ENCODE results near the gene ACMSD.

The ACMSD gene

DNA sequence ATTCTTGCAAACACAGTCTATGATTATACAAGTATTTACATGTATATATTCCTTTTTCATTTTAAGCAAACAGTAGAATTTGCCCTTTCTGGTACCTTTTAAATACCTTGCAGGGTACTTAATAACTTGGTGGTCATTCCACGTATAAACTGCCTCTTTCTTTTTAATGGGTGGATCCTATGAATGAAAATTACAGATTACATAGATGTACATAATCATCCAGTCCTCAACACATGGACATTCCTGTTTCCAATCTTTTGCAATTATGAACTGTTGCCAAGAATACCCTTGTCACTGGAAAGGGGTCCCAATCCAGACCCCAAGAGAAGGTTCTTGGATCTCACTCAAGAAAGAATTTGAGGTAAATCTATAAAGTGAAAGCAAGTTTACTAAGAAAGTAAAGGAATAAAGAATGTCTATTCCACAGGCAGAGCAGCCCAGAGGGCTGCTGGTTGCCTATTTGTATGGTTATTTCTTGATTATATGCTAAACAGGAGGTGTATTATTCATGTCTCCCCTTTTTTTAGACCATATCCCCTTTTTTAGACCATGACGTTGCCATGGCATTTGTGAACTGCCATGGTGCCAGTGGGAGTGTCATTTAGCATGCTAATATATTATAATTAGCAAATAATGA, 72.5 kb downstream of the ACMSD start:
- no peak for DNase-seq

DNA sequence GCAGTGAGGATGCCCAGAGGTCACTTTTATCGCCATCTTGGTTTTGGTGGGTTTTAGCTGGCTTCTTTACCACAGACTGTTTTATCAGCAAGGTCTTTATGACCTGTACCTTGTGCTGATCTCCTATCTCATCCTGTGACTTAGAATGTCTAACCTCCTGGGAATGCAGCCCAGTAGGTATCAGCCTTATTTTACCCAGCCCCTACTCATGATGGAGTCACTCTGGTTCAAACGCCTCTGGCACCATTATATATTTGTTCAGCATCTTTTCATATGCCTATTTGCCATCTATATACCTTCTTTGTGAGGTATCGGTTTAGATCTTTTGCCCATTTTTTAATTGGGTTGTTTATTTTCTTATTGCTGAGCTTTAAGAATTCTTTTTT, 73.0 kb downstream of the ACMSD start:
- no peak for DNase-seq

DNA sequence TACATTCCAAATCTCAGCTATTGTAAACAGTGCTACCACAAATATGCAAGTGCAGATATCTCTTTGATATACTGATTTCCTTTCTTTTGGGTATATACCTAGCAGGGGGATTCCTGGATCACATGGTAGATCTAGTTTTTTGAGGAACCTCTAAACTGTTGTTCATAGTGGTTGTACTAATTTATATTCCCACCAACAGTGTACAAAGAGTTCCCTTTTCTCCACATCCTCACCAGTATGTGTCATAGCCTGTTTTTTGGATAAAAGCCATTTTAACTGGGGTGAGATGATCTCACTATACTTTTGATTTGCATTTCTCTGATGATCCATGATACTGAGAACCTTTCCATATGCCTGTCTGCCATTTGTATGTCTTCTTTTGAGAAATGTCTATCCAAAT, 73.9 kb downstream of the ACMSD start:
- no peak for DNase-seq

DNA sequence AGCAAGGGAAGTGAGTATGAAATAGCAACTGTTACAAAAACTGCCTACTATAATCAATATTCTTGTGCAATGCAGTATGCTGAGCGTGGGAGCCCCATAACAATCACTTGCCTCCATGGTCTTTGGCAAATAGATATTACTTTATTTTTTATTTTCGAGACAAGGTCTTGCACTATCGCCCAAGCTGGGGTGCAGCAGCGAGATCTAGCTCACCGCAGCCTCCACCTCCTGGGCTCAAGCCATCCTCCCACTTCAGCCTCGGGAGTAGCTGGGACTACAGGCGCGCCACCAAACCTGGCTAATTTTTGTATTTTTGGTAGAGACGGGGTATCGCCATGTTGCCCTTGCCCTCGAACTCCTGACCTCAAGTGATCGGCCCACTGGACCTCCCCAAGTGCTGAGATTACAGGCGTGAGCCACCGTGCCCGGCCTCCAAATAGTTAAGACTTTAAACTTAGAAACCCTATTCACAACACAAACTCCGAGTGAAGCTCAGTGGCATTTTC, 79.0 kb downstream of the ACMSD start:
- no peak for DNase-seq

DNA sequence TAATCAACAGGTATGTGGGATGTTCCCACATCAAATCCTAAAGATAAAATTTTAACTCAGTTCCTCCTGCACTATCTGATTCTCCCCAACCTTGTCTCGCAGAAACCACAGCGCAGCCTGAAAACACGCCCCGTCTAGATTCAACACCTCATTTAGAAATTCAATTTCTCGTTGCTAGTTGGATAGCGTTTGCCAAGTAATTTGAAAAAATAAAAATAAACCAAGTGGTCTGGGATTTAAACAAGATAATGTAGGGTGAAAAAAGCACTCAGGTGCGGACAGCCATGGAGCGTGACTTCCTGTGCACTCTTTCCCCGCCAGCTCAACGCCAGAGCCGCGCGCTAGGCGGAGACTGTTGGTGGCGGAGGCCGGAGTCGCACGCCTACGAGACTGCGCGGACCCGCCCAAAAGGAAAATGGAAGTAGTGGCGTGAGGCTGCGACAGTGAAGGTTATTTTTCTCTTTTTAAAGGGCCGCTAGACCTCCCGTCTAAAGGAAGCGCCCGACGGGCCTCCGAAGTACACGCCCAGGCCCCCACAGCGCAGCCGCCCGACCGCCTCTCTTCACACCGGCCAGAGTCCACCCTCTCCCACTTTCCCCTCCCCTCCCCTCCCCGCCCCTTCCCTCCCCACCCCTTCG, 79.6 kb downstream of the ACMSD start:
- peak; percentile 94 for DNase-seq

DNA sequence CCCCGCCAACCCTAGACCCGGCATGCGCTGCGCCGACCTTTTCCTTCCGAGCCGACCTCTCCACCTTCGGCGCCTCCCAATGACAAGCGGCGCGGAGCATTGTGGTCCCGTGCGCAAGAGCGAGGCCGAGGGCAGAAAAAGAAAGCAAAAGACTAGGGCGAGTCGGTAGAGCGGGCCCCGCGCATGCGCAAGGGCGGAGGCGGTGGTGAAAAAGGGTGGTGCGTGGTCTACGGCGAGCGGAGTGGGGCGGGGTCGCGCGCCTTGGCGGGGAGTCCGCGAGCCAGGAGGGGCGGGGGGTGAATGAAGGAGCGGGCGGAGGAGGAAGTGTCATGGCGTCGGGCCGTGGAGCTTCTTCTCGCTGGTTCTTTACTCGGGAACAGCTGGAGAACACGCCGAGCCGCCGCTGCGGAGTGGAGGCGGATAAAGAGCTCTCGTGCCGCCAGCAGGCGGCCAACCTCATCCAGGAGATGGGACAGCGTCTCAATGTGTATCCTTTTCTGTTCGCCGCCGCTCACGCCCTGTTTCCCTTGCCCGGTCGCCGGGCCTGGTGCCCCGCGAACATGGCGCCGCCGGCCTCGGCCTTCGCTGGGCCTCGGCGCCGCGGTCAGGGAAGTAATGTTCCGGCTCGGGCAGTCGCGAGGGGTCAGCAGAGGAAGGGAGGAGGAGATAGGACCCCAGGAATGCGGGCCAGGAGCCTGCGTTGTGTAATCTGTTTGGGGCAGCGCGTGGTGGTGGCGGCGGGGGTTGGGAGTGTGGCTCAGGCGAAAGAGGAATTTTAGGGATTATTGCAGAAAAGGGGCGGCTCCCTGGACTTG, 80.3 kb downstream of the ACMSD start, which contains the start of gene CCNT2:
TSS of gene CCNT2 (plus strand) at position 297 of the 815 bp plus-strand sequence. CDS start at position 330, 33 bp downstream.
- peak; percentile 96 for DNase-seq

DNA sequence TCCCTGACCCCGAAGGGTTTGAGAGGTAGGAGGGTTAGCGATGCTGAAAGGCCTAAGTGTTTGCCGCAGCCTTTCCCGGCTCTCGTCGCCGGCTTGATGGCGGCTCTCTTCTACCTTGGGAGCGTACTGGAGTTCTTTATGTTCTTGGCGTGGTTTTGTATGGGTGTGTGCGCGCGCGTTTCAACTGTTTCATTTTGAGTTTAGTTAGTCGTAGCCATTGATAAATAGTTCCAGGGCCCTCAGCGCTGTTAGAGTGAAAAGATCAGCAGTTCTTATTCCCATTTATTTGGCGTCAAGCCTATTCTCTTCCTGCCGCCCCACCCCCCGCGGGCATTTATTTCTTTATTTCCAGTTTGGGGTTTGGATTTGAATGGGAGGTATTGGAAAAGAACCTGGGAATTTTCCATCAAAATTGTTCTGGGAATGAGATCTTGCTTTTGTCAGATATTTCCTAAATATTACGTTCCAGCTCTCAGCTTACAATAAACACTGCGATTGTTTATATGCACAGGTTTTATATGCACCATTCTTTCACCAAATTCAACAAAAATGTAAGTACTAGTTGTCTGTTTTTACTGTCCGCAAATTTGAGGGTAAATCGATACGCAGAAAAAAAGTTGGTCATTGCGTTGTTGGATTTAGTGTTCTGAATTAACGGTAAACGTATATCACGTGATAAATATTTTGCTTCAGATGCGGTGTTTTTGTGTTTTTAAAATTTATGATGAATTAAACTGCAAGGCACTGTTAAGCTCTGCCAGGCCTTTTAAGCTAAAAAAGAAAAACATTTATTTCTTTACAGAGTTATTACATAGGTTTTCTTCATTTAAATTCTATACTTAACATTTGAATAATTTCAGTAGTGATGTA, 81.2 kb downstream of the ACMSD start:
- DNase-seq, result peak; percentile 31

DNA sequence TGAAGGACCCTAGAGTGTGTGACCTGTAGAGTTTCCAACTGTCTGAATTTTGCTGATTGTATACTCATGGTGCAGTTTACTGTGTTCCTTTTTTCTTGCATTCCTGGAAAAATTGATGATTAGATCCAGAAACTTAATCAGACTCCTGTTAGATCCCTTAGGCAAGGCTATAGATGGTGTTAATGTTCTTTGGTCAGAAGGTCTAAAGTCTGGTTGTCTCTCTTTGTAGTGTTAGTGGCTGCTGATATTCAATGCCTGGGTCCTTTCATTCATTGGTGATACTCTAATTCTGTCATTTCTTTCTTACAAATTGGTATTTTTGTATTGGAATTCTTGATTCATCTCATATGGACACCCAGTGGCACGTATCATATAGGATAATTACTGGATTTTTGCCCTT, 86.5 kb downstream of the ACMSD start:
- DNase-seq, result no peak

DNA sequence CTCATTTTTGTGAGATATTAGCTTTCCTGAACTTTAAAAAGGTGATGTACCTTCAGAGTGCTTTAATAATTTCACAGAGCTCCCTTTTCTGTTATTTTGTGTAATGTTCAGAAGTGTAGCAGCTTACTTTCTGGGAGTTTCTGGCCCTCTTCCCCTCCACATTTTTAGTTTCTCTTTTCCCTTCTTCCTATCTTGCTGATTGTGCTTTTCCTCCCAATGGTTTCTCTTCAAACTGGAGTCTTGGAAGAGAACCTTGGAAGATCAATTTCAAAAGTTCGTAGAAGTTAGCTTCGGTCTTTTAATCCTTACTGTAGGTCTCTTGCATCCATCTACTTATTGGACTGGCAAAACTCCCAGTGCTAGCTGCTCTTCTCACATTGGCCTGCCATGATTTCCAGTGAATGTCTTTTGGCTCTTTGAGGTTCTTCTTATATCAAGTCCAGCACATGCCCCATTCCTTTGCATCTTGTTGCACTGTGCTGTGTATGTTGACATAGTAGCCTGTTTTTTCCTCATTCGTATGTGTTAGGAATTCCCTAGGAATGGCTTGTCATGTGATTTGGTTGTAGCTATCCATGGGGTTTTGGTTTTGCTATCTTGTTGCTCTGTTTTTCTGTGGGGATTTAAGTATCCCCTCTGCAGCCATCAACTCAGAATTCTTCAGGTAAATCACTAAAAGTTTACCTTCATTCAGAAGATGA, 88.0 kb downstream of the ACMSD start:
- no peak for DNase-seq

DNA sequence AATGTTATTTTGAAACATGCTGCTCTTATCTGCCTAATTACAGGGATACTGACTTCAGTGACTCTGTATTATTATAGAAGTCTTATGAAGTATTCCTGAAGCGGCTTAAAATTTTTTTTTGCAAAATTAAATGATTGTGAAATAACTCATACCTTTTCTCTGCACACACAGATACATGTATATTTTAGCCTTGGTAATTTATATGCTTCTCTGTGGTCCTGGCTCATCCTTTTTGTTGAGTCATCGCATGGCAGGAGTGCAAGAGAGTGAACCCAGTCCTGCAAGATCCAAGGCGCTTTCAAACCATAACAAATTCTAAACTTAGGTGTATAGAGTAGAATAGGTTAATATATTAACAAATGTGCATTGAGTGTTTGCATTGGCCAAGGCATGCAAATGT, 88.8 kb downstream of the ACMSD start:
- no peak for DNase-seq

DNA sequence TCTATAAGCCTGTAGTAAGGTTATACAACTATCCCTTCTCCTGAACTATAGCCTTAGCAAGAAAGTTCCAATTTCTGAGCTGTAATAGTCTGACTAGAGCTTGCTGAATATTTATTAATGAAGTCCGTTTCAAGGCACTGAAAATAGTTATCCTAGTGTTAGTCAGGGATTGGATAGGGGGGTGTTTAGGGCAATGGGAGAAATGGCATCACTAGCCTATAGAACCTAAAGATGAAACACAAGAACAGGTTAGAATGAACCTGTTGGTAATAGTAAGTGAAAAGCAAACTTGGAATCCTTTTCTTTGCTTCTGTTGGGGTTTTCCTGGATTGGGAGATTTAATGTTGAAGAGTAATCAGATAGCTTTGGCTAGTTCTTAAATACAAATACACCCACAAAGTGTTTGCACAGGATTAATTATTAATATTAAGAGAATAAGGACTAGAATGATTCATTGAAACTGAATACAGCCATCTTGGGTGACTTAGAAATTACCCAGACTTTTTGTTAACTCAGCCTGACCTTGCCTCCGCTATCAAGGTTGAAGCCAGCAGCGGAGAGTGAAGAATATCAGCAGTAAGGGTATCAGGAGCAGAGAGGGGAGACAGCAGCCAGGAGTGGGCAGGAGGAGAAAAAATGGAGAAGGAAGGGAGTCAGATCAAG, 94.6 kb downstream of the ACMSD start:
- DNase-seq, result no peak

DNA sequence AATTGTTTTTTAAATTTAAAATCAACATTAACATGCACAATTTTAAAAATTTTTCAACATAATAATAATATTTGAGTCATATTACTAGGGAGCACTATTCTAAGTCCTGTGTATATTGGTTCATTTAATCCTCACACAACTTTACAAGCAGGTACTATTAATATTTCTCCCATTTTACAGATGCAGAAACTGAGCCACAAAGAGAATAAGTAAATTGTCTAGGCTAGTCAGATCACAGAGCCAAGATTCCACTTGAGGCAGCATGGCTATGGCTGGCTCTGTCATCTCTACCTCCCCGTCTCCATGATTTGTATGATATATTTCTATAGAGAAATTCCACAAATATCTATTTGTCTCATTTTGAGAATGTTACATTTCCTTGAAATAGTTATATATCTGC, 95.3 kb downstream of the ACMSD start:
- no peak for DNase-seq

DNA sequence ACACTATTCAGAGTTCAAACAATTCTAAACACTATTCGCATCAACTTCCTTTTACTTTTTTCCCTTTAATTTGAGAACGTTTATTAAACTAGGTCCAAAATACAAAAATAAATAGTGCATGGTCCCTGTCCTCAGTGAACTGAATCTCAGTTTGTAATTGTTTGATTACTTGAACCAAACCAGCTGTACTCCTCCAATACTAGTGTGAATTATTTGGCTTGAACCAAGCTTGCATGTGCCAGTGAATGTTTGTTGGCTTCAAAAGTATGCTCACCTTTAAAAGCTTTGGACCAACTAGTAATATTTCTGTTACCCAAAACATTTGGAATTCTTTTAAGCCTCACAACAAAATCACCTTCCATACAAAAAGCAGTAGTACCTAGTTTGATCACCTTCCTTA, 95.7 kb downstream of the ACMSD start:
- no peak for DNase-seq

DNA sequence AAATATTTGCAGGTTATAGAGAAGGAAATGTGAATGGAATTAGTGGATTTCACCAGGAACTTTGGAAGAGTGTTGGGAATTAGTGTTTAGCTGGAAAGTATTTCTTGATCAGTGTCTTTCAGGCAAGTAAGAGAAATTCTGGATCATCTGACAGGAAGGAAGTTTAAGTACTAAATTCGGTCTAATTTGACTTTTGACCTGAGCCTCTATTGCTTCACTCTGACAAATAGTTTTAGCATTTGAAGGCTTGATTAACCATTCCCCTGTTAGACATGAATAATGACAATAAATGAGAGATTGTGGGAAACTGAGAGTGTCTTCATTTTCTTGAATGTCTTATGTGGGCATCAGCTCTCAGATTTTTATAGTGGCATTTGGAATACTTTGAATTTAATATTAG, 96.2 kb downstream of the ACMSD start:
- no peak for DNase-seq

DNA sequence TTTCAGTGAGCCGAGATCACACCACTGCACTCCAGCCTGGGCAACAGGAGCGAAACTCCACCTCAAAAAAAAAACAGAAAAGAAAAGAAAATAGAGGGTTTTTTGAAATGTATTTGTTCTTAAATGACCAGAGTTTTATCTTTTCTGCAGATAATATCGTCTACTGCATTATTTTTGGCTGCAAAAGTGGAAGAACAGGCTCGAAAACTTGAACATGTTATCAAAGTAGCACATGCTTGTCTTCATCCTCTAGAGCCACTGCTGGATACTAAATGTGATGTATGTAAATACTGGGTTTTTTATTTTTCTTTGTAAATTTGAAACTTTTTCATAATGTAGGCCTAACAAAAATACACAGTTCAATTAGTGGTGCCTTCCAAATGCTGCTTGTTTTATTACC, 98.3 kb downstream of the ACMSD start:
- no peak for DNase-seq

DNA sequence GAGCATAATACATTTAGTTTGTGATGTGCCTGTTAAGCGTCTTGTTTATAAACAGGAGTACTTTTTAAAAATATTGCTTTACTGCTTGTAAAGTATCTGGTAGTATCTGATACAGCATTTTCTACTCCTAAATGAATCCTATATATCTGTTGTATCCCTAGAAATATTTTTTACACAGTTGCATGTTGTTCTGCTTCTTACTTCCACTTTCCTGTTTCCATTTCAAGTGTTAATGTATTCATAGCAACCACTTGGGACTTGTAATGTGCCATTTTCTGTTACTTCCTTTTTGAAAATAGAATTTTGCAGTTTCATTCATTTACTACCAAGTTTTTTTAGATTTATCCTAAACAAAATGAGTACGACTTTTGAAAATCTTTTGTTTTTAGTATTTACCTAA, 105.1 kb downstream of the ACMSD start:
- no peak for DNase-seq

DNA sequence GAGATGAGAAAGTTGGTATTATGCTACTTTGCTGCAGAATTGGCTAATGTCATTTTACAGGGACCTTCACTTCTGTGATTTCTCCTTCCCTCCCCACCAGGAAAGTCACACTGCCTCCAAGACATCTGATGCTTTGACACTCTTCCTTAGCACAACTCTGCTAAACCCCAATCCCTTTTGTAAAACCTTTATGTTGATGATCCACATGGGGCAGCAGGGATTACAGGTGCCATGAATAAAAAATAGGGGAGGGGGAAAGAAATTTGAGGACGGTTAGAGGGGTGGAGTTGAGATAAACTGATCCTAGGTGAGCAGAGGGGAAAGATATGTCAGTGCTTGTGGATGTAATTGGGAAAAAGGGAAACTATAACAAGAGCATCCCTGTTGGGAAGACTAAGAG, 106.6 kb downstream of the ACMSD start:
- no peak for DNase-seq

DNA sequence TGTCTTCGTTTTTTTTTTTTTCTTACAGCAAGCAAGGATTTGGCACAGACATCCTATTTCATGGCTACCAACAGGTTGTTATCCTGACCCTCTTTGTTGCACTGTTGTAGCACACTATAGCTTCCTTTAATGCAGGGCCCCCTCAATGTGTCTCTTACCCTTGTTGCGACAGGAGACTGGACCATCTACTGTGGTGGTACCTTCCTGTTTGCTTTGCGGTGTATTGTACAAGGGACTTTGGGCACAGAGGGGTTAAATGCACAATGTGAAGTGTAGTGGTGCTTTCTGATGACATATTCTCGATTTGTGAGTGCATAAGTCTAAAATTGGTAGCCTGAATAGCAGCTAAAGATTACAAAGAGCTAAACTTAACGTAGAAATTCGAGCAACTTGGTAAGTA, 107.7 kb downstream of the ACMSD start:
- no peak for DNase-seq

DNA sequence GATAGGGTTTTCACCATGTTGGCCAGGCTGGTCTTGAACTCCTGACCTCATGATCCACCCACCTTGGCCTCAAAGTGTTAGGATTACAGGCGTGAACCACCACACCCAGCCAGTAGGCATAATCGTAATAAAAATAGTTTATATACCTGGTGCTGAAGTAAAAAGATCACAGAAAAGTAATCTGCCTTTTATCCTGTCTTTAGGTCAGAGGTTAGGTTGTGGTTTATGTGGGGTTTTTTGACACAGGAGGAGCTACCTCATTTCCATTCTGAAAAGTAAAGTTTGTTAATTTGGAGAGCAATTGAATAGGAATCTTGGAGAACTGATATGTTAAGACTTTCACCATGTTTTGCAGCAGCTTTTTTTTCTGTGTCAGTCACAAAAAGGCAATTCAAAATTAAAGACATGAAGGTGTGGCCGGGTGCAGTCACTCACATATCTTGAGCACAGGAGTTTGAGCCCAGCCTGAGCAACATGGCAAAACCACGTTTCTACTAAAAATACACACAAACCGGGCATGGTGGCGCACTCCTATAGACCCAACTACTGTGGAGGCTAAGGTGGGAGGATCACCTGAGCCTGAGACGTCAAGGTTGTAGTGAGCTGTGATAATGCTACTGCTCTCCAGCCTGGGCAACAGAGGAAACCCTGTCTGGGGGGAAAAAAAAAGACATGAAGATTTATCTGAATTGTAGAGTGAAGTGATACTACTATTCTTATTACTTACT, 111.7 kb downstream of the ACMSD start:
- DNase-seq, result no peak

DNA sequence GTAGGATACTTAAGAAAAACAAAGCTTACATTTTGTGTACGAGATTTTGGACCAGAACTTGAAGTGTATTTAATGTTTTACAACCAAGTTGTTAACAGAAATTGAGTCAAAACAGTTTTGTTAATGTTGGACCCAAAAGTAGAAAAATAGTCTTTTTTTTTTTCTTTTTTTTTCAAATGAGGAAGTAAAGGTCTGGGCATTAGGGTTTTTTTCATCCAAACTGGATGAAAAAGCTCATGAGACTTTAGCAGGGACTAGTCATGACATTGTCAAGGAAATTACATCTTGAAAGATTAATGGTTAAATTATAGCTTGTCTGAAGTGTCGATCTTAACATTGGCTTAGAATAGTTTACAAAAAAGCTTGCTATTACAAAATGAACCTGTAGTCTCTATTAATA, 112.5 kb downstream of the ACMSD start:
- no peak for DNase-seq
